ENCODE data around the gene UBE2I.

The UBE2I gene

GRCh38 chr16:1325673-1326371, 16.4 kb downstream of the UBE2I start:
- H3K9me2 ChIP-seq (replicated peaks; ENCODE audit: low read depth, low read length) = no peaks in the 10 kb centered on the region
- no peaks in the 10 kb centered on the region for H4K20me1 ChIP-seq (ENCODE audit: insufficient read depth, low read length, poor library complexity, severe bottlenecking)
- H3K36me3 ChIP-seq (ENCODE audit: insufficient read depth, low read length) = no peaks in the 10 kb centered on the region; the same call in 1 of the 2 replicates
- no peaks in the 10 kb centered on the region for H3K79me2 ChIP-seq (ENCODE audit: insufficient read depth, low read length)
- H3K9me3 ChIP-seq (ENCODE audit: insufficient read depth, low read depth, low read length) = no peaks in the 10 kb centered on the region
- no peak overlapping the region for H2AFZ ChIP-seq (ENCODE audit: low read length)
- no peaks in the 10 kb centered on the region for H3F3A ChIP-seq (ENCODE audit: low read depth)
- TF ChIP-seq EZH2phosphoT487 (IDR thresholded peaks at IDR 0.05; ENCODE audit: borderline replicate concordance) = no peak
- TF ChIP-seq CTCF (conservative IDR thresholded peaks at IDR 0.05; ENCODE audit: low read length) = no peak
- H3K27me3 ChIP-seq (ENCODE audit: insufficient read depth, low read length, poor library complexity, severe bottlenecking) = no peaks in the 10 kb centered on the region
- H3K4me1 ChIP-seq (ENCODE audit: insufficient read depth, low read length, poor library complexity, severe bottlenecking) = no peaks in the 10 kb centered on the region
- H3K4me2 ChIP-seq (ENCODE audit: low read depth, low read length, poor library complexity, severe bottlenecking) = no peak overlapping the region
- H3K4me3 ChIP-seq (ENCODE audit: low read length, poor library complexity, severe bottlenecking) = no peak overlapping the region
- H3K9ac ChIP-seq (ENCODE audit: low read depth, low read length, poor library complexity, severe bottlenecking) = no peak overlapping the region

- Histone ChIP-seq H3K79me2 (ENCODE audit: insufficient read depth, low read length) (no peaks in the 10 kb centered on the region), H4K20me1 (ENCODE audit: insufficient read depth, low read length, poor library complexity, severe bottlenecking) (no peaks in the 10 kb centered on the region), H3K4me1 (ENCODE audit: insufficient read depth, low read length, poor library complexity, severe bottlenecking) (no peaks in the 10 kb centered on the region), H3K4me2 (ENCODE audit: low read depth, low read length, poor library complexity, severe bottlenecking) (no peak overlapping the region), H2AFZ (ENCODE audit: low read length) (no peak overlapping the region), H3K9ac (ENCODE audit: low read depth, low read length, poor library complexity, severe bottlenecking) (no peak overlapping the region), H3K36me3 (ENCODE audit: insufficient read depth, low read length) (no peaks in the 10 kb centered on the region; the same call in 1 of the 2 replicates), H3F3A (ENCODE audit: low read depth) (no peaks in the 10 kb centered on the region), H3K4me3 (ENCODE audit: low read length, poor library complexity, severe bottlenecking) (no peak overlapping the region), H3K9me3 (ENCODE audit: insufficient read depth, low read depth, low read length) (no peaks in the 10 kb centered on the region), H3K9me2 (replicated peaks; ENCODE audit: low read depth, low read length) (no peaks in the 10 kb centered on the region), H3K27me3 (ENCODE audit: insufficient read depth, low read length, poor library complexity, severe bottlenecking) (no peaks in the 10 kb centered on the region)
- TF ChIP-seq EZH2phosphoT487 (IDR thresholded peaks at IDR 0.05; ENCODE audit: borderline replicate concordance) (no peak), CTCF (conservative IDR thresholded peaks at IDR 0.05; ENCODE audit: low read length) (no peak)
These were observed 17.0 kb downstream of the UBE2I start for GRCh38 chr16:1326391-1326790.

GRCh38 chr16:1326946-1327618, 17.6 kb downstream of the UBE2I start:
- no peak for TF ChIP-seq EZH2phosphoT487 (IDR thresholded peaks at IDR 0.05; ENCODE audit: borderline replicate concordance)
- Histone ChIP-seq H2AFZ (ENCODE audit: low read length) (no peak overlapping the region), H3K4me3 (ENCODE audit: low read length, poor library complexity, severe bottlenecking) (no peak overlapping the region), H3K4me2 (ENCODE audit: low read depth, low read length, poor library complexity, severe bottlenecking) (no peak overlapping the region), H3K9me2 (replicated peaks; ENCODE audit: low read depth, low read length) (no peaks in the 10 kb centered on the region), H4K20me1 (ENCODE audit: insufficient read depth, low read length, poor library complexity, severe bottlenecking) (no peaks in the 10 kb centered on the region), H3K9me3 (ENCODE audit: insufficient read depth, low read depth, low read length) (no peaks in the 10 kb centered on the region), H3K9ac (ENCODE audit: low read depth, low read length, poor library complexity, severe bottlenecking) (no peak overlapping the region), H3K79me2 (ENCODE audit: insufficient read depth, low read length) (no peaks in the 10 kb centered on the region), H3K27me3 (ENCODE audit: insufficient read depth, low read length, poor library complexity, severe bottlenecking) (no peaks in the 10 kb centered on the region), H3K4me1 (ENCODE audit: insufficient read depth, low read length, poor library complexity, severe bottlenecking) (no peaks in the 10 kb centered on the region), H3F3A (ENCODE audit: low read depth) (no peaks in the 10 kb centered on the region), H3K36me3 (ENCODE audit: insufficient read depth, low read length) (no peaks in the 10 kb centered on the region; the same call in 1 of the 2 replicates)
